H1 (cell line): ENCODE measurements around the gene SYNPR. TPM values are rescaled to one million over a fixed set of nuclear protein-coding genes. Genes with fewer than 3 reads are reported as not detected.
A peak's percentile ranks its signal among the peaks of the same experiment; 100 is the strongest.

ENCODE experiments used
- CTCF ChIA-PET: fragments of 300-600 bp; sonication (Branson Sonifier 250); formaldehyde crosslinking; loops from one replicate; lab custom pipeline; 2021; ENCODE audit not compliant: partially characterized antibody; lab: Charles Lee
- POLR2A ChIA-PET: fragments of 300-600 bp; sonication (Branson Sonifier 250); formaldehyde crosslinking; loops from one replicate; lab custom pipeline; 2021; ENCODE audit warnings: inconsistent platforms; ENCODE audit not compliant: partially characterized antibody; lab: Charles Lee
- DNase-seq, 2 experiments: peaks; one replicate each; pipeline versions ENCODE4 v3.0.0 to v3.0.0-alpha.2; 2010 to 2022; ENCODE audit warnings: low spot score in 2 of 2, low read depth in 1 of 2, mixed read lengths in 1 of 2
- FAIRE-seq: peaks from 2 replicates; lab custom pipeline; 2011; peaks lifted over from hg19 to GRCh38; lab: Jason Lieb, UNC
- H2AFZ ChIP-seq: 2 replicates; pipeline ENCODE4 v1.8.1; 2012; ENCODE audit warnings: low read length, inconsistent platforms
- H2AK5ac ChIP-seq: 2 replicates; pipeline ENCODE4 v1.6.1; 2013; ENCODE audit warnings: low read depth, low read length
- H2BK120ac ChIP-seq: replicated peaks from 2 replicates; pipeline ENCODE3; 2013; ENCODE audit warnings: low read depth, low read length, inconsistent platforms
- H2BK12ac ChIP-seq: 2 replicates; pipeline ENCODE4 v1.6.1; 2013; ENCODE audit warnings: low read depth, low read length
- H2BK15ac ChIP-seq: 2 replicates; pipeline ENCODE4 v1.6.1; 2013; ENCODE audit warnings: low read length
- H2BK20ac ChIP-seq: 2 replicates; pipeline ENCODE4 v1.6.1; 2013; ENCODE audit warnings: low read length
- H2BK5ac ChIP-seq: 2 replicates; pipeline ENCODE4 v1.6.1; 2013; ENCODE audit warnings: low read depth, low read length
- H3K14ac ChIP-seq: 2 replicates; pipeline ENCODE4 v1.6.1; 2013; ENCODE audit warnings: inconsistent platforms; ENCODE audit not compliant: insufficient read length
- H3K18ac ChIP-seq: 2 replicates; pipeline ENCODE4 v1.6.1; 2013; ENCODE audit warnings: low read length; ENCODE audit errors: extremely low read depth
- H3K23ac ChIP-seq: 2 replicates; pipeline ENCODE4 v1.6.1; 2013; ENCODE audit warnings: inconsistent platforms; ENCODE audit not compliant: insufficient read length
- H3K23me2 ChIP-seq: 2 replicates; pipeline ENCODE4 v1.6.1; 2013; ENCODE audit warnings: low read depth, low read length
- H3K27ac ChIP-seq: 2 replicates; pipeline ENCODE4 v1.6.1; 2011; ENCODE audit warnings: low read depth, low read length, inconsistent platforms
- H3K27me3 ChIP-seq, 4 experiments: replicated peaks in 1 of 4; 1 replicate in 1 of 4; 2 replicates in 3 of 4; pipeline versions ENCODE4 v1.6.1 to v1.8.1; 2011 to 2013; ENCODE audit warnings: low read length in 3 of 4, mild to moderate bottlenecking in 3 of 4, inconsistent platforms in 2 of 4, mixed read lengths in 2 of 4, moderate library complexity in 1 of 4; ENCODE audit not compliant: control insufficient read depth in 3 of 4, insufficient read depth in 3 of 4; ENCODE audit errors: extremely low read depth in 1 of 4
- H3K36me3 ChIP-seq, 4 experiments: 2 replicates each; pipeline versions ENCODE4 v1.6.1 to v1.8.1; 2011 to 2013; ENCODE audit warnings: mild to moderate bottlenecking in 4 of 4, low read length in 3 of 4, moderate library complexity in 2 of 4, control low read depth in 1 of 4, inconsistent platforms in 1 of 4; ENCODE audit not compliant: insufficient read depth in 4 of 4, control insufficient read depth in 2 of 4
- H3K4ac ChIP-seq: replicated peaks from 2 replicates; pipeline ENCODE3; 2013; ENCODE audit warnings: low read length, low read depth, mixed read lengths, inconsistent platforms; ENCODE audit not compliant: insufficient read length
- H3K4me1 ChIP-seq, 4 experiments: replicated peaks in 1 of 4; 1 replicate in 1 of 4; 2 replicates in 3 of 4; pipeline versions ENCODE4 v1.6.1 to v1.8.1; 2011 to 2013; ENCODE audit warnings: low read length in 3 of 4, inconsistent platforms in 2 of 4, mixed read lengths in 1 of 4; ENCODE audit not compliant: insufficient read depth in 4 of 4, control insufficient read depth in 3 of 4
- H3K4me2 ChIP-seq, 2 experiments: 2 replicates each; pipeline versions ENCODE4 v1.6.1 to v1.8.1; 2011 to 2013; ENCODE audit warnings: low read depth in 2 of 2, low read length in 2 of 2, control low read depth in 1 of 2, inconsistent platforms in 1 of 2, mild to moderate bottlenecking in 1 of 2; ENCODE audit not compliant: insufficient read depth in 1 of 2
- H3K4me3 ChIP-seq, 4 experiments: fragments of 200-600, 300-600 bp in 1 of 4; sonication (generic), shearing (Covaris generic), sonication (Bioruptor Twin) in 1 of 4; 2 replicates each; pipeline versions ENCODE4 v1.5.1 to v1.8.1; 2011 to 2016; ENCODE audit warnings: low read length in 4 of 4, low read depth in 3 of 4, control low read depth in 2 of 4, inconsistent platforms in 2 of 4, mild to moderate bottlenecking in 2 of 4, mixed read lengths in 1 of 4, moderate library complexity in 1 of 4; ENCODE audit not compliant: insufficient read depth in 2 of 4; ENCODE audit errors: extremely low read depth in 1 of 4
- H3K56ac ChIP-seq: replicated peaks from 2 replicates; pipeline ENCODE3; 2013; ENCODE audit warnings: low read depth, mild to moderate bottlenecking, mixed read lengths, low read length, inconsistent platforms; ENCODE audit not compliant: insufficient read length
- H3K79me1 ChIP-seq: 2 replicates; pipeline ENCODE4 v1.6.1; 2013; ENCODE audit warnings: low read depth, low read length, control low read depth
- H3K79me2 ChIP-seq, 2 experiments: 2 replicates each; pipeline versions ENCODE4 v1.6.1 to v1.8.1; 2012 to 2013; ENCODE audit warnings: low read length in 2 of 2, mild to moderate bottlenecking in 2 of 2, inconsistent platforms in 1 of 2; ENCODE audit not compliant: insufficient read depth in 2 of 2, control insufficient read depth in 1 of 2
- H3K9ac ChIP-seq, 4 experiments: replicated peaks in 1 of 4; 1 replicate in 1 of 4; 2 replicates in 3 of 4; pipeline versions ENCODE4 v1.6.1 to v1.8.1; 2011 to 2013; ENCODE audit warnings: low read depth in 3 of 4, low read length in 3 of 4, control low read depth in 2 of 4, mild to moderate bottlenecking in 2 of 4, moderate library complexity in 2 of 4, inconsistent platforms in 1 of 4; ENCODE audit errors: extremely low read depth in 1 of 4
- H3K9me3 ChIP-seq, 2 experiments: 2 replicates each; pipeline versions ENCODE4 v1.6.1 to v1.8.1; 2012 to 2013; ENCODE audit warnings: mild to moderate bottlenecking in 2 of 2, moderate library complexity in 2 of 2, control low read depth in 1 of 2, inconsistent platforms in 1 of 2, low read depth in 1 of 2, low read length in 1 of 2, mixed read lengths in 1 of 2; ENCODE audit not compliant: insufficient read depth in 2 of 2
- H4K20me1 ChIP-seq, 2 experiments: replicated peaks in 1 of 2; 2 replicates each; pipeline versions ENCODE3 to v1.8.1; 2011 to 2013; ENCODE audit warnings: inconsistent platforms in 2 of 2, low read length in 2 of 2, mild to moderate bottlenecking in 1 of 2; ENCODE audit not compliant: insufficient read depth in 2 of 2, control insufficient read depth in 1 of 2
- H4K5ac ChIP-seq: 2 replicates; pipeline ENCODE4 v1.6.1; 2013; ENCODE audit warnings: low read length, low read depth, mixed read lengths, inconsistent platforms; ENCODE audit not compliant: insufficient read length
- H4K8ac ChIP-seq: 2 replicates; pipeline ENCODE4 v1.8.0; 2013; ENCODE audit warnings: mild to moderate bottlenecking, moderate library complexity, low read length, inconsistent platforms; ENCODE audit not compliant: insufficient read depth; ENCODE audit errors: extremely low read depth
- H4K91ac ChIP-seq: replicated peaks from 2 replicates; pipeline ENCODE3; 2013; ENCODE audit warnings: low read length, mixed read lengths, inconsistent platforms; ENCODE audit not compliant: insufficient read length
- ATF2 ChIP-seq: IDR thresholded peaks from 2 replicates; pipeline ENCODE4 v1.6.1; 2012; ENCODE audit warnings: low read length, inconsistent platforms
- BACH1 ChIP-seq: IDR thresholded peaks from 2 replicates; pipeline ENCODE4 v1.6.1; 2012; ENCODE audit warnings: low read length, improper control_type of control experiment
- CHD2 ChIP-seq: IDR thresholded peaks from 2 replicates; pipeline ENCODE4 v1.6.1; 2012; ENCODE audit warnings: low read length, improper control_type of control experiment
- CTBP2 ChIP-seq: IDR thresholded peaks from 2 replicates; pipeline ENCODE4 v1.7.0; 2011; ENCODE audit warnings: borderline replicate concordance, mild to moderate bottlenecking, moderate library complexity, mixed read lengths, low read length; ENCODE audit not compliant: insufficient read depth, insufficient read length
- E2F6 ChIP-seq: IDR thresholded peaks from 2 replicates; pipeline ENCODE4 v1.6.1; 2012; ENCODE audit warnings: inconsistent platforms
- EP300 ChIP-seq, 2 experiments: IDR thresholded peaks; 1 replicate in 1 of 2; 2 replicates in 1 of 2; pipeline ENCODE4 v1.6.1; 2011 to 2012; ENCODE audit warnings: low read depth in 2 of 2, low read length in 2 of 2, mild to moderate bottlenecking in 2 of 2, borderline replicate concordance in 1 of 2, inconsistent platforms in 1 of 2, moderate library complexity in 1 of 2
- GTF2F1 ChIP-seq: IDR thresholded peaks from 2 replicates; pipeline ENCODE4 v1.6.1; 2012; ENCODE audit warnings: low read depth, low read length, improper control_type of control experiment, borderline replicate concordance
- RXRA ChIP-seq: IDR thresholded peaks from 2 replicates; pipeline ENCODE4 v1.6.1; 2011; ENCODE audit warnings: low read depth, mild to moderate bottlenecking, low read length, moderate library complexity; ENCODE audit not compliant: insufficient read depth
- SIRT6 ChIP-seq: IDR thresholded peaks from one replicate; pipeline ENCODE4 v1.7.1; 2012; ENCODE audit warnings: low read length, inconsistent platforms
- WGBS, 2 experiments: shearing (Covaris generic) in 1 of 2; methylation state at CpG; one replicate each; pipeline versions ENCODE4 v1.1.6 to v1.1.7; 2013 to 2015; ENCODE audit warnings: low lambda C conversion rate in 2 of 2, mixed read lengths in 2 of 2, inconsistent platforms in 1 of 2, low coverage in 1 of 2, missing lambda C conversion rate in 1 of 2; ENCODE audit not compliant: insufficient replicate concordance in 2 of 2, insufficient coverage in 1 of 2, insufficient read length in 1 of 2; ENCODE audit errors: extremely low coverage in 1 of 2, missing lambda C conversion rate in 1 of 2; 5-methylcytosine and 5-hydroxymethylcytosine counted together
- polyA plus RNA-seq, 7 experiments: library from polyadenylated mRNA; depleted of rRNA in 3 of 7; stranded (reverse) in 5 of 7; unstranded in 2 of 7; fragments of >200 nt in 5 of 7; fragments of 200-250 nt in 2 of 7; gene quantifications; 1 replicate in 5 of 7; 2 replicates in 1 of 7; 4 replicates in 1 of 7; pipeline versions ENCODE4 v1.2.1 to v1.2.3, GENCODE V29; 2011 to 2013; ENCODE audit warnings: missing spikeins in 2 of 7, mixed read lengths in 2 of 7
- total RNA-seq: library from RNA; stranded (reverse); fragmentation: NEBNext Ultra II Directional; extraction: Animal tissue kit (Norgen Biotek cat#: 25700); gene quantifications from 2 replicates; pipeline ENCODE4 v1.2.1, GENCODE V29; 2021

Gene SYNPR
- total and polyA plus RNA-seq, 2 of the 8 experiments (the other 6 are each of a cell fraction or from before 2014, with no cell fraction given) = 0.39 to 0.99 TPM

GRCh38 chr3:63344661-63345060, 66.6 kb downstream of the SYNPR start:
- Histone ChIP-seq H3K9me3 (no peaks in the 10 kb centered on the region), H4K5ac (no peak overlapping the region), H4K20me1 (no peaks in the 10 kb centered on the region), H2AFZ (no peak overlapping the region), H2AK5ac (0 out of 2 replicates have a peak overlapping the region, but pooled peaks have one; percentile 57), H3K4me1 (peaks cover 0 to 18% (median 10%) of the 10 kb centered on the region in 4 experiments), H2BK12ac (peak overlapping the region; percentile 76; the same call in 1 of the 2 replicates), H3K27me3 (no peaks in the 10 kb centered on the region), H3K23ac (no peak overlapping the region), H3K4me3 (peak overlapping the region in 3 of 4 experiments; percentile 0 to 10 (median 7); a peak in 1 of 8 replicates), H3K9ac (no peak overlapping the region), H3K56ac (no peak overlapping the region), H4K8ac (no peak overlapping the region), H3K23me2 (no peaks in the 10 kb centered on the region), H3K4ac (no peak overlapping the region), H3K36me3 (no peaks in the 10 kb centered on the region), H3K14ac (no peak overlapping the region), H2BK5ac (peak overlapping the region; percentile 61; the same call in 1 of the 2 replicates), H2BK15ac (no peak overlapping the region), H2BK120ac (no peak overlapping the region), H3K79me1 (no peaks in the 10 kb centered on the region), H3K79me2 (no peaks in the 10 kb centered on the region), H3K18ac (no peak overlapping the region), H4K91ac (no peak overlapping the region), H2BK20ac (no peak overlapping the region), H3K4me2 (peak overlapping the region; percentile 41 to 59), H3K27ac (no peak overlapping the region)
- TF ChIP-seq SIRT6 = no peak
- no peak for TF ChIP-seq RXRA
- no peak for TF ChIP-seq EP300 (IDR thresholded peaks at IDR 0.05; ENCODE audit: borderline replicate concordance in 1 of 2, low read depth in 2 of 2, low read length in 2 of 2)
- TF ChIP-seq CHD2 = no peak
- TF ChIP-seq E2F6 = no peak
- TF ChIP-seq ATF2 = no peak
- no peak for TF ChIP-seq CTBP2
- TF ChIP-seq BACH1 = no peak
- TF ChIP-seq GTF2F1 = no peak
- FAIRE-seq = peak; percentile 13
- ChIA-PET POLR2A (interaction anchor here (0.7 to 1.4 kb wide), 4 partner anchors 11 to 100 kb away, joined by 3 read pairs; no protein-coding TSS in a partner anchor), CTCF (interaction anchor here (0.9 to 1.0 kb wide), 2 partner anchors 12 to 473 kb away, joined by 3 read pairs; no protein-coding TSS in a partner anchor)
- no peak for DNase-seq
- 53% methylated on average over 3 of the region's 3 CpGs; no CpG with 5 or more reads in 1 of the 2 experiments for WGBS, 2 experiments
